Hair follicular keratinocyte (primary cell): ENCODE results near the gene CCDC134. TPM values are rescaled to one million over a fixed set of nuclear protein-coding genes. Genes with fewer than 3 reads are reported as not detected.

Experiments used
- total RNA-seq: library from RNA; depleted of rRNA; stranded (reverse); fragments of >200 nt; gene quantifications from 2 replicates; pipeline ENCODE4 v1.2.3, GENCODE V29; 2015

Gene CCDC134
- total RNA-seq: 4.9 and 9.4 TPM in 2 replicates

GRCh38 chr22:41800348-41801146 lies at the start of gene CCDC134:
CCDC134 (plus strand) TSS chr22:41800679; CDS start chr22:41808891, 8,212 bp downstream.

GRCh38 chr22:41832553-41833368 lies 32.3 kb downstream of the CCDC134 start, which contains the start of gene SREBF2:
SREBF2 (plus strand) TSS chr22:41833105; CDS start chr22:41833271, 166 bp downstream.

Other genes starting within 250 kb of the CCDC134 start
- not detected in 2 replicates for gene CSDC2, start 239.7 kb upstream of the CCDC134 start, total RNA-seq
- 66.9 and 73.7 TPM in 2 replicates for gene PMM1, start 210.8 kb upstream of the CCDC134 start, total RNA-seq
- 72.8 and 126 TPM in 2 replicates for gene DESI1, start 179.6 kb upstream of the CCDC134 start, total RNA-seq
- 273 and 461 TPM in 2 replicates for gene XRCC6, start 179.4 kb upstream of the CCDC134 start, total RNA-seq
- gene SNU13, start 111.8 kb upstream of the CCDC134 start, total RNA-seq: 166 and 191 TPM in 2 replicates
- gene MEI1, start 101.2 kb upstream of the CCDC134 start, total RNA-seq: 0.31 TPM in 1 of 2 replicates, not detected in the other
- gene SREBF2, start 32.4 kb downstream of the CCDC134 start, total RNA-seq: 64.7 and 91.4 TPM in 2 replicates
- not detected in 2 replicates for gene SHISA8, start 114.4 kb downstream of the CCDC134 start, total RNA-seq
- 0.23 TPM in 1 of 2 replicates, not detected in the other for gene TNFRSF13C, start 126.1 kb downstream of the CCDC134 start, total RNA-seq
- 9.0 and 35.0 TPM in 2 replicates for gene CENPM, start 146.5 kb downstream of the CCDC134 start, total RNA-seq
- gene SEPTIN3, start 168.8 kb downstream of the CCDC134 start, total RNA-seq: 0.08 TPM in 1 of 2 replicates, not detected in the other
- gene WBP2NL, start 198.1 kb downstream of the CCDC134 start, total RNA-seq: not detected in 2 replicates